Measurements from ENCODE around the gene DROSHA. TPM values are rescaled to one million over a fixed set of nuclear protein-coding genes. Genes with fewer than 3 reads are reported as not detected.

DROSHA gene
- total and polyA plus RNA-seq, 7 donors: 18.2 to 50.5 (median 29.2) TPM

- Histone ChIP-seq H3K27ac (no peak overlapping the region), H3K36me3 (ENCODE audit: insufficient read depth in 1 of 2, low read depth in 1 of 2) (peaks cover 8 to 80% of the 10 kb centered on the region in 2 donors), H3K4me1 (no peaks in the 10 kb centered on the region), H3K27me3 (ENCODE audit: insufficient read depth in 3 of 3, low read length in 2 of 3) (no peaks in the 10 kb centered on the region), H3K4me3 (no peak overlapping the region), H3K9me3 (no peaks in the 10 kb centered on the region)
- TF ChIP-seq CTCF (IDR thresholded peaks at IDR 0.05): no peak
- WGBS, 3 donors: 96 to 99% (median 97%) methylated on average over 5 of the region's 5 CpGs
- ATAC-seq (no peak), DNase-seq (no peak)
- intact Hi-C loops (cut with DNase I): no loop called here
Measured at GRCh38 chr5:31410089-31410488, 121.8 kb downstream of the DROSHA start.

- H3K36me3 ChIP-seq (ENCODE audit: insufficient read depth in 1 of 2, low read depth in 1 of 2): peaks cover 8 to 81% of the 10 kb centered on the region in 2 donors
- TF ChIP-seq CTCF (IDR thresholded peaks at IDR 0.05): no peak
- no peak overlapping the region for H3K27ac ChIP-seq
- intact Hi-C loops (cut with DNase I): no loop called here
- H3K4me1 ChIP-seq: no peaks in the 10 kb centered on the region
- no peaks in the 10 kb centered on the region for H3K9me3 ChIP-seq
- H3K4me3 ChIP-seq: no peak overlapping the region
- no peak for DNase-seq
- ATAC-seq: no peak
- no peaks in the 10 kb centered on the region for H3K27me3 ChIP-seq (ENCODE audit: insufficient read depth in 3 of 3, low read length in 2 of 3)
Measured at GRCh38 chr5:31408814-31409213, 123.1 kb downstream of the DROSHA start.

GRCh38 chr5:31407921-31408693 lies 123.8 kb downstream of the DROSHA start:
- no peak overlapping the region for H3K4me3 ChIP-seq
- ATAC-seq (no peak), DNase-seq (no peak)
- no peak overlapping the region for H3K27ac ChIP-seq
- intact Hi-C loops (cut with DNase I): no loop called here
- no peaks in the 10 kb centered on the region for H3K4me1 ChIP-seq
- H3K9me3 ChIP-seq: no peaks in the 10 kb centered on the region
- TF ChIP-seq CTCF (IDR thresholded peaks at IDR 0.05): no peak
- H3K36me3 ChIP-seq (ENCODE audit: insufficient read depth in 1 of 2, low read depth in 1 of 2): peaks cover 8 to 88% of the 10 kb centered on the region in 2 donors
- no peaks in the 10 kb centered on the region for H3K27me3 ChIP-seq (ENCODE audit: insufficient read depth in 3 of 3, low read length in 2 of 3)
- WGBS, 3 donors: 81 to 83% (median 81%) methylated on average over 4 of the region's 4 CpGs

GRCh38 chr5:31404325-31404724 lies 127.6 kb downstream of the DROSHA start:
- TF ChIP-seq CTCF (IDR thresholded peaks at IDR 0.05): no peak
- DNase-seq: no peak
- Histone ChIP-seq H3K4me3 (no peak overlapping the region), H3K4me1 (no peaks in the 10 kb centered on the region), H3K27ac (no peak overlapping the region), H3K36me3 (ENCODE audit: insufficient read depth in 1 of 2, low read depth in 1 of 2) (peaks cover 6 to 95% of the 10 kb centered on the region in 2 donors), H3K27me3 (ENCODE audit: insufficient read depth in 3 of 3, low read length in 2 of 3) (no peaks in the 10 kb centered on the region), H3K9me3 (no peaks in the 10 kb centered on the region)
- WGBS, 3 donors: 82 to 90% (median 87%) methylated on average over 3 of the region's 3 CpGs
- ATAC-seq: no peak
- intact Hi-C loops (cut with DNase I): no loop called here

- TF ChIP-seq CTCF (IDR thresholded peaks at IDR 0.05): no peak
- Histone ChIP-seq H3K36me3 (ENCODE audit: insufficient read depth in 1 of 2, low read depth in 1 of 2) (peaks cover 5 to 70% of the 10 kb centered on the region in 2 donors), H3K27ac (no peak overlapping the region)
Measured at GRCh38 chr5:31401691-31402090, 130.2 kb downstream of the DROSHA start.

More at GRCh38 chr5:31401691-31402090, 130.2 kb downstream of the DROSHA start:
- Histone ChIP-seq H3K4me3 (no peak overlapping the region), H3K27me3 (ENCODE audit: insufficient read depth in 3 of 3, low read length in 2 of 3) (no peaks in the 10 kb centered on the region), H3K4me1 (no peaks in the 10 kb centered on the region), H3K9me3 (no peaks in the 10 kb centered on the region)
- DNase-seq (no peak), ATAC-seq (no peak)
- WGBS, 3 donors: 59 to 84% (median 75%) methylated on average over 3 of the region's 3 CpGs
- intact Hi-C loops (cut with DNase I): no loop called here
